AG04449 (cell line): Measurements from ENCODE around the gene CHST5.
A peak's percentile ranks its signal among the peaks of the same experiment; 100 is the strongest.

Experiments used
- CTCF ChIA-PET: fragments of 350-600 bp; formaldehyde crosslinking; extraction: SDS; loops from one replicate; lab custom pipeline; 2021; ENCODE audit warnings: antibody characterized with exemption; lab: Yijun Ruan, JAX
- POLR2A ChIA-PET: fragments of 400-600, 350-600 bp; formaldehyde crosslinking; extraction: SDS; loops from one replicate; lab custom pipeline; 2020; ENCODE audit warnings: antibody characterized with exemption, inconsistent platforms; lab: Yijun Ruan, JAX
- DNase-seq: peaks from one replicate; pipeline ENCODE4 v3.0.0-alpha.2; 2010; ENCODE audit warnings: low read depth, low spot score
- H3K4me3 ChIP-seq: 2 replicates; pipeline ENCODE4 v1.5.1; 2011; ENCODE audit warnings: low read depth, mild to moderate bottlenecking, control low read depth, low read length
- CTCF ChIP-seq: IDR thresholded peaks from one replicate; pipeline ENCODE4 v1.5.1; 2011; ENCODE audit warnings: mild to moderate bottlenecking, moderate library complexity, low read length, control low read depth, inconsistent platforms; ENCODE audit not compliant: insufficient read depth; ENCODE audit errors: missing control alignments

Gene CHST5

GRCh38 chr16:75575958-75576357 is 40.0 kb upstream of the CHST5 start:
- POLR2A ChIA-PET: no interaction called here
- TF ChIP-seq CTCF: no peak
- no peak overlapping the region for H3K4me3 ChIP-seq
- DNase-seq: no peak
- CTCF ChIA-PET: interaction anchor here (1.0 to 3.0 kb wide), 5 partner anchors 10 to 188 kb away, joined by 4 to 9 read pairs (median 4); partner anchors contain the start of genes ADAT1, GABARAPL2 and TMEM170A

GRCh38 chr16:75573955-75574354 is 38.0 kb upstream of the CHST5 start:
- H3K4me3 ChIP-seq: no peak overlapping the region
- no peak for DNase-seq
- CTCF ChIA-PET: interaction anchor here (0.8 to 3.0 kb wide), 5 partner anchors 10 to 109 kb away, joined by 3 to 9 read pairs (median 5); partner anchors contain the start of genes TMEM170A and TMEM231
- POLR2A ChIA-PET: interaction anchor here (1.1 kb wide), 1 partner anchor 9 kb away, joined by 3 read pairs; no protein-coding TSS in a partner anchor
- TF ChIP-seq CTCF: no peak

- TF ChIP-seq CTCF: no peak
- ChIA-PET POLR2A (no interaction called here), CTCF (interaction anchor here (1.7 to 2.5 kb wide), 2 partner anchors 49 to 56 kb away, joined by 5 to 9 read pairs; no protein-coding TSS in a partner anchor)
- no peak for DNase-seq
- H3K4me3 ChIP-seq: no peak overlapping the region
Observed at GRCh38 chr16:75572864-75573542, 37.1 kb upstream of the CHST5 start.

- ChIA-PET POLR2A (no interaction called here), CTCF (no interaction called here)
- TF ChIP-seq CTCF: no peak
- no peak overlapping the region for H3K4me3 ChIP-seq
- DNase-seq: no peak
Observed at GRCh38 chr16:75570396-75571065, 34.6 kb upstream of the CHST5 start.

GRCh38 chr16:75567911-75568310 is 32.0 kb upstream of the CHST5 start:
- ChIA-PET CTCF (interaction anchor here (0.8 to 4.8 kb wide), 4 partner anchors 11 to 103 kb away, joined by 3 to 20 read pairs (median 6); partner anchors contain the start of gene TMEM170A), POLR2A (no interaction called here)
- no peak for DNase-seq
- TF ChIP-seq CTCF: no peak
- no peak overlapping the region for H3K4me3 ChIP-seq

- CTCF ChIA-PET: interaction anchor here (0.7 to 4.8 kb wide), 7 partner anchors 9 to 103 kb away, joined by 3 to 20 read pairs (median 4); partner anchors contain the start of genes TMEM170A and TMEM231
Observed at GRCh38 chr16:75566758-75567255, 30.9 kb upstream of the CHST5 start.

More at GRCh38 chr16:75566758-75567255, 30.9 kb upstream of the CHST5 start:
- POLR2A ChIA-PET: no interaction called here
- TF ChIP-seq CTCF: no peak
- H3K4me3 ChIP-seq: peak overlapping the region; percentile 84
- no peak for DNase-seq
